SH-SY5Y (cell line): ENCODE measurements around the gene DKK2.

Source experiments
- GATA2 ChIP-seq: IDR thresholded peaks from 2 replicates; pipeline ENCODE4 v1.6.1; 2011; ENCODE audit warnings: mild to moderate bottlenecking, low read depth, low read length
- GATA3 ChIP-seq: IDR thresholded peaks from 2 replicates; pipeline ENCODE4 v1.6.1; 2011; ENCODE audit warnings: low read depth, mild to moderate bottlenecking, low read length, moderate library complexity

DNA sequence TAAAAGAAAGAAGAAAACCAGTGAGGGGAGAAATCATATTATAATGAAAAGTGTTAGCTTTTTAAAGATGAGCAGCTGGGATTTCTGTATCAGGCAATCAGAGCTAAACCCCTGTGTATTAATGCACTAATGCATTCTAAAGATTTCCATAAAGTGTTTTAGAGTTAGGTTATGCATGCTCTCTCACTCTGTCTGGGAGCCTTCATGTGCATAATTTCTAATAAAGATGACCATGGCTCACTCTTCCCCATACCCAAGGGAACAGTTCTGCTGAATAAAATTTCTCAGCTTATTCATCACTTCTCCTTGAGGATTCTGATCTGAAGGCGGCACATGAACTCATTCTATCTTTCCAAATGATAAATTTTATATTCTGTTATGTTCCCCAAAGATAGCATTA lies 129.4 kb downstream of the DKK2 start:
- TF ChIP-seq GATA3: no peak
- TF ChIP-seq GATA2: no peak
